Caco-2 (cell line): ENCODE results near the gene TIGD1. TPM values are rescaled to one million over a fixed set of nuclear protein-coding genes. Genes with fewer than 3 reads are reported as not detected.
"Not testable (repeated sequence)": the region's sequence is repeated elsewhere in the genome, so short reads cannot be mapped to it uniquely, and the experiment has no call there.

Experiments used
- BruUV-seq: library from RNA; stranded (reverse); fragments of 400-500 nt; replicated peaks from 2 replicates; lab custom pipeline; 2021; lab: Mats Ljungman, UMichigan
- CTCF ChIA-PET: fragments of 300-600 bp; sonication (Branson Sonifier 250); formaldehyde crosslinking; loops from one replicate; lab custom pipeline; 2022; ENCODE audit warnings: antibody characterized with exemption; lab: Charles Lee
- POLR2A ChIA-PET: fragments of 300-600 bp; sonication (Branson Sonifier 250); formaldehyde crosslinking; loops from one replicate; lab custom pipeline; 2022; ENCODE audit warnings: antibody characterized with exemption; lab: Charles Lee
- DNase-seq, 2 experiments: peaks; one replicate each; pipeline versions ENCODE4 v3.0.0 to v3.0.0-alpha.2; 2020 to 2022
- H3K27me3 ChIP-seq: replicated peaks from 2 replicates; pipeline ENCODE4 v1.6.0; 2011; ENCODE audit warnings: low read length; ENCODE audit not compliant: control insufficient read depth, insufficient read depth
- H3K36me3 ChIP-seq: 2 replicates; pipeline ENCODE4 v1.5.1; 2011; ENCODE audit warnings: low read length; ENCODE audit not compliant: control insufficient read depth, insufficient read depth
- H3K4me1 ChIP-seq: fragments of 250-450 bp; sonication (Bioruptor Pico); 2 replicates; pipeline ENCODE4 v1.5.1; 2020; ENCODE audit warnings: mild to moderate bottlenecking
- H3K4me3 ChIP-seq: 2 replicates; pipeline ENCODE4 v1.5.1; 2011; ENCODE audit warnings: low read depth, mild to moderate bottlenecking, control low read depth, low read length
- H3K9me3 ChIP-seq: fragments of 250-450 bp; sonication (Bioruptor Pico); 2 replicates; pipeline ENCODE4 v1.5.1; 2020; ENCODE audit warnings: mild to moderate bottlenecking, moderate library complexity
- H3K27ac Mint-ChIP-seq: one replicate; pipeline ENCODE4 v1.8.0; 2022; ENCODE audit warnings: mixed read lengths; ENCODE audit not compliant: unreplicated experiment
- H3K27me3 Mint-ChIP-seq: one replicate; pipeline ENCODE4 v1.8.0; 2022; ENCODE audit warnings: mixed read lengths; ENCODE audit not compliant: insufficient read depth, unreplicated experiment
- H3K36me3 Mint-ChIP-seq: one replicate; pipeline ENCODE4 v1.8.0; 2022; ENCODE audit warnings: mild to moderate bottlenecking, mixed read lengths; ENCODE audit not compliant: insufficient read depth, unreplicated experiment
- H3K4me1 Mint-ChIP-seq: one replicate; pipeline ENCODE4 v1.8.0; 2022; ENCODE audit warnings: low read depth, mixed read lengths; ENCODE audit not compliant: unreplicated experiment
- H3K4me3 Mint-ChIP-seq: one replicate; pipeline ENCODE4 v1.8.0; 2022; ENCODE audit warnings: mild to moderate bottlenecking, moderate library complexity, mixed read lengths; ENCODE audit not compliant: unreplicated experiment
- H3K9me3 Mint-ChIP-seq: one replicate; pipeline ENCODE4 v1.8.0; 2022; ENCODE audit warnings: mixed read lengths; ENCODE audit not compliant: unreplicated experiment
- CTCF ChIP-seq, 2 experiments: fragments of 200-600 bp in 1 of 2; IDR thresholded peaks; 1 replicate in 1 of 2; 2 replicates in 1 of 2; pipeline versions ENCODE4 v1.5.1 to v1.8.0; 2011 to 2022; ENCODE audit warnings: antibody characterized with exemption in 1 of 2, control low read depth in 1 of 2, inconsistent platforms in 1 of 2, low read depth in 1 of 2, low read length in 1 of 2, mild to moderate bottlenecking in 1 of 2, moderate library complexity in 1 of 2; ENCODE audit not compliant: insufficient read depth in 1 of 2, severe bottlenecking in 1 of 2, unreplicated experiment in 1 of 2
- intact Hi-C: fragments of 100-400 bp; cut with micrococcal nuclease; formaldehyde crosslinking; loops from one replicate; pipeline ENCODE4 v1.10.0; 2022; ENCODE audit not compliant: unreplicated experiment
- total RNA-seq: library from RNA; stranded (reverse); gene quantifications from 2 replicates; pipeline ENCODE4 v1.2.3, GENCODE V29; 2022

The TIGD1 gene
- total RNA-seq, 1 experiment from 2014 or later = 4.4 TPM

- peaks cover 1% of the 10 kb centered on the region for H3K4me1 ChIP-seq
- H3K4me3 ChIP-seq = no peak overlapping the region
- CTCF ChIA-PET = no interaction called here
- no peak for TF ChIP-seq CTCF (IDR thresholded peaks at IDR 0.05; ENCODE audit: insufficient read depth in 1 of 2, low read depth in 1 of 2, low read length in 1 of 2, severe bottlenecking in 1 of 2, unreplicated experiment in 1 of 2)
- Mint-ChIP-seq H3K9me3 (no peaks in the 10 kb centered on the region), H3K4me3 (no peak overlapping the region), H3K36me3 (peaks cover 23% of the 10 kb centered on the region), H3K27me3 (no peaks in the 10 kb centered on the region), H3K27ac (no peak overlapping the region), H3K4me1 (no peaks in the 10 kb centered on the region)
- POLR2A ChIA-PET = no interaction called here
- peaks cover 2% of the 10 kb centered on the region for H3K36me3 ChIP-seq
- H3K9me3 ChIP-seq = no peaks in the 10 kb centered on the region
- no TSS peak for BruUV-seq
- no peak for DNase-seq
- no peaks in the 10 kb centered on the region for H3K27me3 ChIP-seq
- intact Hi-C loops = no loop called here
Measured at GRCh38 chr2:232573042-232573441, 22.7 kb upstream of the TIGD1 start.

GRCh38 chr2:232571026-232571474, 20.7 kb upstream of the TIGD1 start:
- H3K36me3 ChIP-seq = peaks cover 2% of the 10 kb centered on the region
- intact Hi-C loops = no loop called here

GRCh38 chr2:232570481-232570880, 20.1 kb upstream of the TIGD1 start:
- H3K27me3 ChIP-seq, H3K9me3 Mint-ChIP-seq, H3K4me1 Mint-ChIP-seq, H3K27me3 Mint-ChIP-seq, POLR2A ChIA-PET, H3K4me3 Mint-ChIP-seq, intact Hi-C loops, H3K27ac Mint-ChIP-seq, H3K4me1 ChIP-seq, H3K4me3 ChIP-seq, DNase-seq, H3K9me3 ChIP-seq, CTCF ChIA-PET, BruUV-seq, H3K36me3 ChIP-seq: not testable (repeated sequence)
- peaks cover 36% of the 10 kb centered on the region for H3K36me3 Mint-ChIP-seq

More at GRCh38 chr2:232571026-232571474, 20.7 kb upstream of the TIGD1 start:
- ChIA-PET POLR2A (no interaction called here), CTCF (no interaction called here)
- H3K9me3 ChIP-seq = no peaks in the 10 kb centered on the region
- H3K27me3 Mint-ChIP-seq = no peaks in the 10 kb centered on the region
- H3K4me1 Mint-ChIP-seq = no peaks in the 10 kb centered on the region
- H3K9me3 Mint-ChIP-seq = no peaks in the 10 kb centered on the region
- H3K4me1 ChIP-seq = no peaks in the 10 kb centered on the region
- H3K4me3 Mint-ChIP-seq = no peak overlapping the region
- no peak overlapping the region for H3K27ac Mint-ChIP-seq
- TF ChIP-seq CTCF (IDR thresholded peaks at IDR 0.05; ENCODE audit: insufficient read depth in 1 of 2, low read depth in 1 of 2, low read length in 1 of 2, severe bottlenecking in 1 of 2, unreplicated experiment in 1 of 2) = no peak
- BruUV-seq = no TSS peak
- DNase-seq = no peak
- H3K36me3 Mint-ChIP-seq = peaks cover 33% of the 10 kb centered on the region
- no peaks in the 10 kb centered on the region for H3K27me3 ChIP-seq
- H3K4me3 ChIP-seq = no peak overlapping the region

GRCh38 chr2:232569541-232569940, 19.2 kb upstream of the TIGD1 start:
- DNase-seq = no peak
- ChIA-PET CTCF (no interaction called here), POLR2A (no interaction called here)
- Histone ChIP-seq H3K4me3 (no peak overlapping the region), H3K9me3 (no peaks in the 10 kb centered on the region), H3K4me1 (no peaks in the 10 kb centered on the region), H3K27me3 (no peaks in the 10 kb centered on the region), H3K36me3 (peaks cover 2% of the 10 kb centered on the region)
- BruUV-seq = no TSS peak
- no peaks in the 10 kb centered on the region for H3K9me3 Mint-ChIP-seq
- H3K27me3 Mint-ChIP-seq = no peaks in the 10 kb centered on the region
- peaks cover 41% of the 10 kb centered on the region for H3K36me3 Mint-ChIP-seq
- H3K4me1 Mint-ChIP-seq = no peaks in the 10 kb centered on the region
- H3K4me3 Mint-ChIP-seq = no peak overlapping the region
- no peak for TF ChIP-seq CTCF (IDR thresholded peaks at IDR 0.05; ENCODE audit: insufficient read depth in 1 of 2, low read depth in 1 of 2, low read length in 1 of 2, severe bottlenecking in 1 of 2, unreplicated experiment in 1 of 2)
- H3K27ac Mint-ChIP-seq = no peak overlapping the region
- intact Hi-C loops = no loop called here
